Right cardiac atrium (tissue), 5 donors: ENCODE measurements around the gene CENPP. TPM values are rescaled to one million over a fixed set of nuclear protein-coding genes. Genes with fewer than 3 reads are reported as not detected.
"Not testable (repeated sequence)": the region's sequence is repeated elsewhere in the genome, so short reads cannot be mapped to it uniquely, and the experiment has no call there.

Experiments
- ATAC-seq, 2 donors: fragments of 200-7000 bp; cut with Tn5 transposase; one replicate each; pipeline versions ENCODE4 v1.8.0 to v1.9.1; 2020; ENCODE audit warnings: moderate library complexity in 2 of 2, mild to moderate bottlenecking in 1 of 2
- DNase-seq, 3 donors: peaks; one replicate each; pipeline ENCODE4 v3.0.0-alpha.2; 2020
- H3K27ac ChIP-seq: one replicate; pipeline ENCODE4 v1.5.1; 2013; ENCODE audit warnings: mild to moderate bottlenecking, low read length, control low read depth, moderate library complexity
- H3K27me3 ChIP-seq: one replicate; pipeline ENCODE4 v1.6.1; 2013; ENCODE audit not compliant: control insufficient read depth, insufficient read depth
- H3K4me1 ChIP-seq: one replicate; pipeline ENCODE4 v1.6.1; 2013; ENCODE audit warnings: low read length; ENCODE audit not compliant: control insufficient read depth, insufficient read depth
- H3K4me3 ChIP-seq: one replicate; pipeline ENCODE4 v1.5.1; 2013; ENCODE audit warnings: low read length, control low read depth
- H3K9me3 ChIP-seq: one replicate; pipeline ENCODE4 v1.6.1; 2013; ENCODE audit warnings: low read length; ENCODE audit not compliant: control insufficient read depth
- WGBS: extraction: QIAGEN DNeasy Blood & Tissue Kit; methylation state at CpG from one replicate; pipeline ENCODE4 v1.1.7; 2013; 5-methylcytosine and 5-hydroxymethylcytosine counted together
- intact Hi-C, 4 donors: fragments of 100-400 bp; cut with DNase I; formaldehyde crosslinking; loops; one replicate each; pipeline versions ENCODE4 v1.11.0 to v1.14.0; 2022 to 2023
- polyA plus RNA-seq: library from polyadenylated mRNA; stranded (reverse); fragments of 200-250 nt; gene quantifications from one replicate; pipeline ENCODE4 v1.2.3, GENCODE V29; 2013
- total RNA-seq, 4 donors: library from RNA; stranded (reverse); fragmentation: NEBNext Ultra II Directional; extraction: Animal tissue kit (Norgen Biotek cat#: 25700); gene quantifications; one replicate each; pipeline ENCODE4 v1.2.1, GENCODE V29; 2021
- donor health status: healthy with polysubstance abuse.
- donor health status: DM: no; HTN: yes; CAD: no.
- donor health status: DM: no; HTN: no; CAD: no.
- donor health status: DM: no; HTN: yes; CAD: no; lungs with severe emphysema.
- donor health status: DM: yes; HTN: yes; CAD: no.

CENPP gene
- total and polyA plus RNA-seq, 5 donors: 2.0 to 4.0 (median 2.8) TPM

DNA sequence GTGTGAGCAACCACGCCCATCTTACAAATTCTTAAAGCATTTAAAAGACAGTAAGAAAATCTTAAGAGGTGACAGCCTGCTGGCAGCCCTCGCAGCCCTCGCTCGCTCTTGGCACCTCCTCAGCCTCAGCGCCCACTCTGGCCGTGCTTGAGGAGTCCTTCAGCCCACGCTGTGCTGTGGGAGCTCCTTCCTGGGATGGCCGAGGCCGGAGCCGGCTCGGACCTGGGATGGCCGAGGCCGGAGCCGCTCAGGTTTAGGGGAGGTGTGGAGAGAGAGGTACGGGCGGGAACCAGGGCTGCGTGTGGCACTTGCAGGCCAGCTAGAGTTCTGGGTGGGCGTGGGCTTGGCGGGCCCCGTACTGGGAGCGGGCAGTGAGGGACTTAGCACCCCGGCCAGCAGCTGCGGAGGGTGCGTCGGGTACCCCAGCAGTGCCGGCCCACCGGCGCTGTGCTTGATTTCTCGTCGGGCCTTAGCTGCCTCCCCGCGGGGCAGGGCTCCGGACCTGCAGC is 219.3 kb downstream of the CENPP start:
- no peak overlapping the region for H3K4me3 ChIP-seq
- intact Hi-C loops: no loop called here
- H3K4me1 ChIP-seq: no peaks in the 10 kb centered on the region
- H3K9me3 ChIP-seq: no peaks in the 10 kb centered on the region
- no peak overlapping the region for H3K27ac ChIP-seq
- ATAC-seq (no peak), DNase-seq (peak in 1 of 3 donors; percentile 46)
- 99% methylated on average over 33 of the region's 33 CpGs for WGBS
- no peaks in the 10 kb centered on the region for H3K27me3 ChIP-seq

DNA sequence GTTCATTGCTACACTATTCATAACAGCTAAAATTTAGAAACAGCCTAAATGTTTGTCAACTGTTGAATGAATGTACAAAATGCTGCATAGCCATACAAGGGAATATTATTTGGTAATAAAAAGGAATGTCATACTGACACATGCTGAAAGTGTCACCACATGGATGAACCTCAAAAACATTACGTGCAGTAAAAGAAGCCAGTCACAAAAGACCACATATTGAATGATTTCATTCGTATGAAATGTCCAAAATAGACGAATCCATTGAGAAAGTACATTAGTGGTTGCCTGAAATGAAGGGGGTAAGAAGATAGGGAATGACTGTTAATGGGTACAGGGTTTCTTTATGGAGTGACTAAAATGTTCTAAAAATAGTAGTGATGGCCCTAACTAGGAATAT is 221.6 kb downstream of the CENPP start:
- no peak for ATAC-seq
- H3K4me3 ChIP-seq: no peak overlapping the region
- WGBS: 91% methylated on average over 3 of the region's 3 CpGs
- H3K4me1 ChIP-seq: no peaks in the 10 kb centered on the region
- H3K9me3 ChIP-seq: no peaks in the 10 kb centered on the region
- no peaks in the 10 kb centered on the region for H3K27me3 ChIP-seq
- intact Hi-C loops: no loop called here
- DNase-seq: no peak
- H3K27ac ChIP-seq: no peak overlapping the region

DNA sequence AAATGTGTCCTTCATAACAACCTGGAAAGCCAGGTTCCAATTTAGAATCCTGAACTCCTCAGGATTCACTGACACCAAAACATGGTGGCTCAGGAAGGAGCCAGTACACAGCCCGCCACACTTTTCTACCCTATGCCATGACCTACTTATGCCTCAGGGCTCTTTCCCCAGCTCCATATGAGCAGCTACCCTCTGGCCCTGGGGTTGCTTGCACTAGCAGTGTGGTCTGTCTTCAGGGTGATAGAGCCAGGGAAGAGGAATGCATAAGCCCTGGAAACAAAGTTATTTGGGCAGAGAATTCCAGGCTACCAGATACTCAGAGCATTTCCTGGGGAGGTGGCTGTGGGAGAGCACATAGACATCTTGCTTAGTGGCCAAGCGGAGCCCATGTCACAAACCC is 225.0 kb downstream of the CENPP start:
- H3K4me3 ChIP-seq: no peak overlapping the region
- no peaks in the 10 kb centered on the region for H3K9me3 ChIP-seq
- intact Hi-C loops: no loop called here
- H3K4me1 ChIP-seq: no peaks in the 10 kb centered on the region
- ATAC-seq: no peak
- H3K27me3 ChIP-seq: no peaks in the 10 kb centered on the region
- H3K27ac ChIP-seq: no peak overlapping the region
- no peak for DNase-seq
- 96% methylated on average over 2 of the region's 2 CpGs for WGBS

DNA sequence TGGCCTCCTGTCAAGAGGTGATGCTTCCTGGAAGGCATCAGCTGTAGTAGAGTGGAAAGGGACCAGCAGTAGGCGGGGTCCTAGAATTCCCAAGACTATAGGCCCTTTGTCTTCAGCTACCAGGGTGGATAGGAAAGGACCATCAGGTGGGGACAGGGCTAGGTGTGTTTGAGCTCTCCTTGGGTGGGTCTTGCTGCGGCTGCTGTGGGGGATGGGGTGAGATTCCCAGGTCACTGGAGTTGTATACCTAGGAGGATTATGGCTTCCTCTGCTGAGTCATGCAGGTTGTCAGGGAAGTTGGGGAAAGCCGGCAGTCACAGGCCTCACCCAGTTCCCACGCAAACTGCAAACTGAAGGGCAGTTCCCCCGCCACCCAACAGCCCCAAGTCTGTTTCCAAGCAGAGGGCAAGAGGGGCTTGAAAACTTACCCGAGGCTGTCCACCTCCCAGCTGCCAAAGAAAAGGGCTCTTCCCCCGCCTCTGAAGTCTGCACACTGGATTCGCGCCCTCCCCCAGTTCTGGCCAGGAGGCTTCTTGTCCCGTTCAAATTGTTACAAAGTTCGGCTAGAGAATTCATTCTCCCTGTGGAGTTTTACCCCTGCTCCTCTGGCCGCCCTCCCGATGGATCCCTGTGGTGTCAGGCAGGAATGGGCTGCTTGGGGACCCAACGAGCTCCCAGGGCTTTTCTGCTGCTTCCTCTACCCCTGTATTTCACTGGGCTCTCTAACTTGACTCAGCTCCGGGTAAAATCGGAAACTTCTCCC is 233.0 kb downstream of the CENPP start:
- 83% methylated on average over 16 of the region's 16 CpGs for WGBS
- H3K27ac ChIP-seq: no peak overlapping the region
- H3K4me1 ChIP-seq: no peaks in the 10 kb centered on the region

DNA sequence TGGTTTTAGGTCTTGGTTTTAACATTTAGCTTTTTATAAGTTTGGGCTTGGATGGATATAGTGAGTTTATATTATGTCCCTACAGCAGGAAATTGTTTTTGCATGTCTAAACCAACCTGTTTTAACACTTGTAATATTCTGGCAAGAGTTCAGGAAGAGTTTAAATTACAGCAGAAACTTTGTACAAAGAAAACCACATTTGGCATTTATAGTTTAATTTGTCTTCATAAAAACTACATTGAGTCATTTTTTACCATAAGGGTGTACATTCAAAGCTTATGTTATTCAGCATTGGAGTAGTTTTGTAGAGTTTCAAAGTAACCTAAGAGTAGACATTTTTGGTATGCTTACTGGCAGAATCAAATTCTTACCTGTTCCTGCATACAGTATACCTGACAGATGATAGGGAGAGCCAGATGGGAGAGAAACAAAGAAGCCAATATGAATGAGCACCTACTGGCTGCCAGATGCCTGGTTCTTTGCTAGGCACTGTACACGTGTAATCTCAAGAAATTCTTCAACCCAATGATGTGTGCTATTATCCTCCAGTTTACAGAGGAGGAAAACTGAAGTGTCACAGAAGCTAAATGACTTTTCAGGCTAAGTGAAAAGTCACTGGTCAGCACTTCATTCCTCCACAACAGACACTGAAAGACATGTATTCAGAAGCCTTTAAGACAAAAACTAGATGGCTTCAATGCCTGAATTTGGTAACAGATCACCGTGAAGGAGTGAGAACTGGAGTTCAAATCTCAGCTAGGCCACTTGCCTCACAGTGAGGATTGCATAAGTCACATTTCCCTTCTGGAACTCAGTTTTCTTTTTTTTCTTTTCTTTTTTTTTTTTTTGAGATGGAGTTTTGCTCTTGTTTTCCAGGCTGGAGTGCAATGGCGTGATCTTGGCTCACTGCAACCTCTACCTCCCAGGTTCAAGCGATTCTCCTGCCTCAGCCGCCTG is 235.9 kb downstream of the CENPP start:
- ATAC-seq: no peak
- Histone ChIP-seq H3K4me3 (no peak overlapping the region), H3K4me1 (peaks cover 3% of the 10 kb centered on the region), H3K27me3 (no peaks in the 10 kb centered on the region), H3K27ac (no peak overlapping the region), H3K9me3 (no peaks in the 10 kb centered on the region)
- no peak for DNase-seq
- WGBS: 84% methylated on average over 5 of the region's 5 CpGs
- intact Hi-C loops: no loop called here

More for the DNA sequence above, 233.0 kb downstream of the CENPP start:
- no peaks in the 10 kb centered on the region for H3K27me3 ChIP-seq
- H3K4me3 ChIP-seq: no peak overlapping the region
- ATAC-seq (no peak), DNase-seq (peak in 1 of 3 donors; percentile 56)
- H3K9me3 ChIP-seq: no peaks in the 10 kb centered on the region
- intact Hi-C loops: no loop called here

DNA sequence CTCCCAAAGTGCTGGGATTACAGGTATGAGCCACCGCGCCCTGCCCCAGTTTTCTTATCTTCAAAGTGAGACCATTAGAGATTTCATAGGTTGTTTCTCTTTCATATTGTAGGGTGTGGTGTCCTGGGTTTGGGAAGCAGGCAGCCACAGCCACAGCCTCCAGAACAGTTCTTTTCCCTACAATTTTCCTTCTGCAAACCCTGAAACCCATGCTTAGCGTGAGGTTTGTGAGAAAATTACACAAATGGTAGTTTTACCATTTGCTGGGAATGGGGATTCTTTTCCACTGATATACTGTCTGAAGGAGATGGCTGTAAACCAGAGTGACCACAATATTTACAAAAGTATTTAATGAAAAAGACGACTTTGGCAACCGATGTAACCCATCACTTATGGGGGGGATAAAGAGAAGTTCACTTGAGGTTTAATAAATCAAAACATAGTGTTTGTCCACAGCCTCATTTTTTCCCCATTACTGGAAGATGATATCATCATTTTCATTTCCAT is 236.8 kb downstream of the CENPP start:
- ATAC-seq: no peak

DNA sequence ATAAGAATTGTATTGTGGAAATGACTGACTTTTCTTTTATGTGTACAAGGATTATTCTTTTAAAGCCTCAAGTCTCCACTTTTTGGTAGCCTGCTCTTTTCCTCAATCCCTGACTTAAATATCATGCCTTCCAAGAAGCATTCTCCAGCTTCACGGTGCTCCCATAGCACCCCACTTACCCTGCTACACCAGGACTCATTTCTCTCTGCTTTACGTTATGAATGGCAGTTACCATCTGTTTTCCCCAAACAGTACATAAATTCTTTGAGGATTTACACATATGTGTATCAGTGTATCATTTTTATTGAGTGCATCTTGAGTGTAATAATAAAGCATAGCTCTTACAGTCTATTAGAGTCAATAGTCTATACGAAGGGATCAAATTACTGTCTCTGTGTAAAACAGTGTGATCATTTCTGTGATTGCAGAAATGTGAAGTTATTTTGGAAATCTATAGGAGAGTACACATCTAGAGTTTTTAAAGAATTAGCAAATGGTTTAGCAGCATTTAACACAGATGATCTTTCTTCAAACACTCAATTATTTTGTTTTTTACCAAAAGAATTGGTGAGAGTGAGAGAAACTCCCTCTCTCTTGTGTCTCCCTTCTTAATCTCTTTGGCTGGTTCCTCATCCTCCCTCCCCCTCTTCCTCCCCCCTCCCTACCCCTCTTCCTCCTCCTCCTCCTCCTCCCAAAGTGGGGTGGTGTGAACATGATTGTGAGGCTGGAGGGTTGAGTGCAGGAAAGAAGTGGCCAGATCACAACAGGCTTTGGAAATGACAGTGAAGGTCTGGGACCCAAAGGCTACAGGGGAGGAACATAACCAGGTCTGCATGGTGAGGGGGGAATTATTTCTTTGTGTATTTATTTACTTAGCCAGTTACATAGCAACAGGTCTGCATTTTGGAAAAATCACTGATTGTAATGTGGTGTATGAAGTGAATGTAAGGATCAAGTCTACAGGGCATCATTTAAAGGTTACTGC is 237.7 kb downstream of the CENPP start:
- Histone ChIP-seq H3K9me3 (no peaks in the 10 kb centered on the region), H3K27ac (no peak overlapping the region), H3K4me1 (peaks cover 3% of the 10 kb centered on the region), H3K4me3 (no peak overlapping the region), H3K27me3 (no peaks in the 10 kb centered on the region)
- intact Hi-C loops: no loop called here
- DNase-seq (no peak), ATAC-seq (peak; percentile 29 to 56)
- WGBS: 59% methylated on average over 3 of the region's 3 CpGs

More for the DNA sequence above, 236.8 kb downstream of the CENPP start:
- Histone ChIP-seq H3K9me3 (no peaks in the 10 kb centered on the region), H3K27me3 (no peaks in the 10 kb centered on the region), H3K4me3 (no peak overlapping the region), H3K4me1 (peaks cover 3% of the 10 kb centered on the region), H3K27ac (no peak overlapping the region)
- 74% methylated on average over 5 of the region's 5 CpGs for WGBS
- intact Hi-C loops: no loop called here
- DNase-seq: no peak

DNA sequence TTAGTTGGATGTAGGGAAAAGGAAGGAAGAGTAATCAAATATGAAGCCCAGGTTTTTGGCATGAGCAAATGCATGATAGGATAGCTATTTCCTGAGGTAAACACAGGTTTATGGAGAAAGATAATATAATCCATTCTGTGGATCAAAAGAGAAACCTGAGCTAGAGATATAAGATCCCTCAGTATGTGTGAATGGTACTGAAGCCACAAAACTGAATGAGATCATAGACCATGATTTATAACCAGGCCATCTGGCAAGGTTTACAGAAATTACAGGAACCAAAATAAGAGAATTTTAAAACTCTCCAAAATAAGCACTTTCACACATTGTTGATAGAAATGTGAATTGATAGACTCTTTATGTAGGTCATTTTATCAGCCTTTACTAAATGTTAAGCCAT is 238.8 kb downstream of the CENPP start:
- peak in 1 of 2 donors; percentile 22 for ATAC-seq
- H3K27ac ChIP-seq: no peak overlapping the region

DNA sequence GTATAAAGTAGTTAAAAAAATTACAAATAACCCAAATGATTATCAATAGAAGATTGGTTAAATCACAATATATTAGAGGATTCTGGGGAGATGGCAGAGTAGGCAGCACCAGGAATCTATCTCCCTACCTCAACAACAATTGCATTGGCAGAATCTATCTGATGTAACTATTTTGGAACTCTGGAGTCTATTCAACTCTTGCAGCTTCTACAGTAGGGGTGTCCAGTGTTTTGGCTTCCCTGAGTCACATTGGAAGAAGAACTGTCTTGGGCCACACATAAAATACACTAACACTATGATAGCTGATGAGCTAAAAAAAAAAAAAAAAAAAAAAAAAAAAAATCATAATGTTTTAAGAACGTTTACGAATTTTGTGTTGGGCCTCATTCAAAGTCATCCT is 239.2 kb downstream of the CENPP start:
- 74% methylated on average over 2 of the region's 2 CpGs for WGBS
- Histone ChIP-seq H3K27ac (no peak overlapping the region), H3K4me3 (no peak overlapping the region), H3K4me1 (peaks cover 3% of the 10 kb centered on the region), H3K9me3 (no peaks in the 10 kb centered on the region), H3K27me3 (no peaks in the 10 kb centered on the region)
- DNase-seq (no peak), ATAC-seq (peak in 1 of 2 donors; percentile 47)
- intact Hi-C loops: no loop called here

More for the DNA sequence above, 238.8 kb downstream of the CENPP start:
- Histone ChIP-seq H3K9me3 (no peaks in the 10 kb centered on the region), H3K4me3 (no peak overlapping the region), H3K4me1 (peaks cover 3% of the 10 kb centered on the region), H3K27me3 (no peaks in the 10 kb centered on the region)
- intact Hi-C loops: no loop called here
- no peak for DNase-seq

DNA sequence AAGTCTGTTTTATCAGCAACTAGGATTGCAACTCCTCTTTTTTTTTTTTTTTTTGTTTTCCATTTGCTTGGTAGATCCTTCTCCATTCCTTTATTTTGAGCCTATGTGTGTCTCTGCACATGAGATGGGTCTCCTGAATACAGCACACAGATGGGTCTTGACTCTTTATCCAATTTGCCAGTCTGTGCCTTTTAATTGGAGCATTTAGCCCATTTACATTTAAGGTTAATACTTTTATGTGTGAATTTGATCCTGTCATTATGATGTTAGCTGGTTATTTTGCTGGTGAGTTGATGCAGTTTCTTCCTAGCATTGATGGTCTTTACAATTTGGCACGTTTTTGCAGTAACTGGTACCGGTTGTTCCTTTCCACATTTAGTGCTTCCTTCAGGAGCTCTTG is 246.1 kb downstream of the CENPP start:
- H3K27ac ChIP-seq, H3K4me3 ChIP-seq, H3K9me3 ChIP-seq, intact Hi-C loops, DNase-seq, H3K27me3 ChIP-seq, ATAC-seq, H3K4me1 ChIP-seq: not testable (repeated sequence)
- 94% methylated on average over 2 of the region's 2 CpGs for WGBS
